K562 (cell line): ENCODE data around the gene LRMDA. TPM values are rescaled to one million over a fixed set of nuclear protein-coding genes. Genes with fewer than 3 reads are reported as not detected.

Experiments
- E2F6 ChIP-seq, 2 experiments: IDR thresholded peaks; 2 replicates each; pipeline ENCODE4 v1.6.1; 2011; ENCODE audit warnings: borderline replicate concordance in 1 of 2, control low read depth in 1 of 2, low read depth in 1 of 2, low read length in 1 of 2, mild to moderate bottlenecking in 1 of 2, mixed read lengths in 1 of 2, moderate library complexity in 1 of 2; ENCODE audit not compliant: insufficient read depth in 1 of 2, insufficient read length in 1 of 2, poor library complexity in 1 of 2, severe bottlenecking in 1 of 2; ENCODE audit errors: extremely low read depth in 1 of 2
- ETV5 ChIP-seq: sonication (generic); formaldehyde crosslinking; IDR thresholded peaks from 2 replicates; pipeline ENCODE4 v1.4.0; 2020; ENCODE audit warnings: low read depth, mild to moderate bottlenecking, missing genetic modification reagents
- FOXP4 ChIP-seq: sonication (generic); formaldehyde crosslinking; IDR thresholded peaks from 2 replicates; pipeline ENCODE4 v1.8.0; 2022; ENCODE audit warnings: mild to moderate bottlenecking, missing genetic modification reagents, borderline replicate concordance
- MBD2 ChIP-seq: sonication (generic); IDR thresholded peaks from 2 replicates; pipeline ENCODE4 v1.6.1; 2016; ENCODE audit warnings: low read depth, borderline replicate concordance
- NFE2L1 ChIP-seq: fragments of 450-650 bp; IDR thresholded peaks from 2 replicates; pipeline ENCODE4 v1.6.1; 2016; ENCODE audit warnings: missing genetic modification characterization, low read depth, mild to moderate bottlenecking, missing compliant biosample characterization, moderate library complexity, borderline replicate concordance
- TBL1XR1 ChIP-seq, 2 experiments: IDR thresholded peaks; 2 replicates each; pipeline ENCODE4 v1.6.1; 2012; ENCODE audit warnings: improper control_type of control experiment in 2 of 2, low read length in 2 of 2, mild to moderate bottlenecking in 1 of 2
- ZNF318 ChIP-seq, 2 experiments: fragments of 450-650 bp; IDR thresholded peaks; 2 replicates each; pipeline ENCODE4 v1.6.1; 2016; ENCODE audit warnings: mild to moderate bottlenecking in 2 of 2, borderline replicate concordance in 1 of 2, low read depth in 1 of 2, moderate library complexity in 1 of 2
- polyA plus RNA-seq, 8 experiments: library from polyadenylated mRNA; depleted of rRNA in 4 of 8; stranded (reverse) in 5 of 8; unstranded in 3 of 8; fragments of >200 nt; fragmentation: Nextera tagmentation in 2 of 8; fragmentation: Illumina TruSeq in 1 of 8; extraction: Ambion mirVana in 2 of 8; extraction: Trizol in 1 of 8; gene quantifications; 2 replicates each; pipeline versions ENCODE4 v1.2.1 to v1.2.3, GENCODE V29; 2011 to 2014; ENCODE audit warnings: inconsistent platforms in 1 of 8, missing spikeins in 1 of 8
- total RNA-seq, 7 experiments: library from RNA; depleted of rRNA in 6 of 7; stranded (reverse); fragments of >200 nt in 6 of 7; fragmentation: Illumina TruSeq in 2 of 7; extraction: Trizol in 2 of 7; gene quantifications; 2 replicates each; pipeline versions ENCODE4 v1.2.1 to v1.2.3, GENCODE V29; 2011 to 2021; ENCODE audit warnings: low replicate concordance in 1 of 7
- TF ChIP-seq, protein P1 (sequence below): IDR thresholded peaks from 2 replicates; pipeline ENCODE4 v1.6.1; 2016; ENCODE audit warnings: missing genetic modification characterization, missing compliant biosample characterization
- TF ChIP-seq, protein P2 (sequence below): fragments of 250-450 bp; sonication (Bioruptor Pico); IDR thresholded peaks from 2 replicates; pipeline ENCODE4 v1.6.1; 2021; ENCODE audit warnings: mild to moderate bottlenecking
- TF ChIP-seq, protein P3 (sequence below): sonication (generic); formaldehyde crosslinking; IDR thresholded peaks from 2 replicates; pipeline ENCODE4 v1.8.0; 2022; ENCODE audit warnings: missing genetic modification reagents, mild to moderate bottlenecking, borderline replicate concordance

The LRMDA gene
- total and polyA plus RNA-seq, 9 of the 15 experiments (the other 6 are each of a cell fraction or from before 2014, with no cell fraction given) = 0.25 TPM; not detected in 8

GRCh38 chr10:75904499-75905283 lies 473.3 kb downstream of the LRMDA start (continued):
- TF ChIP-seq ZNF318 (IDR thresholded peaks at IDR 0.05; ENCODE audit: borderline replicate concordance in 1 of 2, low read depth in 1 of 2) (no peak), NFE2L1 (no peak), E2F6 (IDR thresholded peaks at IDR 0.05; ENCODE audit: borderline replicate concordance in 1 of 2, extremely low read depth in 1 of 2, insufficient read depth in 1 of 2, insufficient read length in 1 of 2, low read depth in 1 of 2, low read length in 1 of 2, poor library complexity in 1 of 2, severe bottlenecking in 1 of 2) (no peak), FOXP4 (CRISPR knock-in tag) (no peak), ETV5 (no peak), MBD2 (no peak), TBL1XR1 (IDR thresholded peaks at IDR 0.05; ENCODE audit: low read length in 2 of 2) (no peak)
- TF ChIP-seq, protein P1, sequence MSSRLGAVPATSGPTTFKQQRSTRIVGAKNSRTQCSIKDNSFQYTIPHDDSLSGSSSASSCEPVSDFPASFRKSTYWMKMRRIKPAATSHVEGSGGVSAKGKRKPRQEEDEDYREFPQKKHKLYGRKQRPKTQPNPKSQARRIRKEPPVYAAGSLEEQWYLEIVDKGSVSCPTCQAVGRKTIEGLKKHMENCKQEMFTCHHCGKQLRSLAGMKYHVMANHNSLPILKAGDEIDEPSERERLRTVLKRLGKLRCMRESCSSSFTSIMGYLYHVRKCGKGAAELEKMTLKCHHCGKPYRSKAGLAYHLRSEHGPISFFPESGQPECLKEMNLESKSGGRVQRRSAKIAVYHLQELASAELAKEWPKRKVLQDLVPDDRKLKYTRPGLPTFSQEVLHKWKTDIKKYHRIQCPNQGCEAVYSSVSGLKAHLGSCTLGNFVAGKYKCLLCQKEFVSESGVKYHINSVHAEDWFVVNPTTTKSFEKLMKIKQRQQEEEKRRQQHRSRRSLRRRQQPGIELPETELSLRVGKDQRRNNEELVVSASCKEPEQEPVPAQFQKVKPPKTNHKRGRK (tag) = no peak
- TF ChIP-seq, protein P2, sequence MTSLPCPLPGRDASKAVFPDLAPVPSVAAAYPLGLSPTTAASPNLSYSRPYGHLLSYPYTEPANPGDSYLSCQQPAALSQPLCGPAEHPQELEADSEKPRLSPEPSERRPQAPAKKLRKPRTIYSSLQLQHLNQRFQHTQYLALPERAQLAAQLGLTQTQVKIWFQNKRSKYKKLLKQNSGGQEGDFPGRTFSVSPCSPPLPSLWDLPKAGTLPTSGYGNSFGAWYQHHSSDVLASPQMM (CRISPR knock-in tag) = no peak
- TF ChIP-seq, protein P3, sequence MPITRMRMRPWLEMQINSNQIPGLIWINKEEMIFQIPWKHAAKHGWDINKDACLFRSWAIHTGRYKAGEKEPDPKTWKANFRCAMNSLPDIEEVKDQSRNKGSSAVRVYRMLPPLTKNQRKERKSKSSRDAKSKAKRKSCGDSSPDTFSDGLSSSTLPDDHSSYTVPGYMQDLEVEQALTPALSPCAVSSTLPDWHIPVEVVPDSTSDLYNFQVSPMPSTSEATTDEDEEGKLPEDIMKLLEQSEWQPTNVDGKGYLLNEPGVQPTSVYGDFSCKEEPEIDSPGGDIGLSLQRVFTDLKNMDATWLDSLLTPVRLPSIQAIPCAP (CRISPR knock-in tag) = no peak
